ENCODE measurements around the gene AVPR2.

AVPR2 gene

DNA sequence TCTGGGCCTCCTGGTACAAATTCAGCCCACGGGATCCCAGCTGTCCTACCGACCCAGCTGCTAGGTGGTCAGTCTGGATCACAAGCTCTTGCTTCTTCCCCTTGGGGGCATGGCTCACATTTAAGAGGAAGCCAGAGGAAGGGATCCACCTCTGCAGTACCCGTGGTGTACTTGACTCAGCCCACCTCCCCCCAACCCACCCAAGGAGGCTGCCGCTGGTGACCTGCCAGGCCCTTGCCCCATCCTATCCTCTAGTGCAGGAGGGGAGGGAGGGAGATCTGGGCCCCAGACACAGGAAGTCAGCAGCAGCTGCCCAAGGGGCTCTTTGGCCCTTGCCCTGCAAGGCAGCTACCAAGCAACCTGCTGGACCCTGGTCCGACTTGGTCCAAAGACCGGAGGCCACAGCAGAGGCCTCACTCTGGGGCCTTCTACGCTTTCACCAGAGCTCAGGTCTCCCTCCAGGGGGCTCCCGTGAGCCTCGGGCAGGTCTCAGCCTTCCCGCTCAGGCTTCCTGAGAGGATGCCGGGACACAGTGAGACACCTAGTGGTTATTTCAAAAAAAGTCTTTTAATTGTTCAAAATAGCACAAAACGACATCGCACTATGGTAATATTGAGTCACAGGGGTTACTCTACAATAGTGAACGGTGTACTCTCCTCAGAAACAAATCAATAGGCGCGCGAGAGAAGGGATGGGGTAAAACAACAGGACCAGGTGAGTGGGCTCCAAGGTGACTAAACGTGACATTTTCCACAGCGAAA, 42.7 kb downstream of the AVPR2 start:
- H3K9me3 Mint-ChIP-seq, result no peaks in the 10 kb centered on the region

DNA sequence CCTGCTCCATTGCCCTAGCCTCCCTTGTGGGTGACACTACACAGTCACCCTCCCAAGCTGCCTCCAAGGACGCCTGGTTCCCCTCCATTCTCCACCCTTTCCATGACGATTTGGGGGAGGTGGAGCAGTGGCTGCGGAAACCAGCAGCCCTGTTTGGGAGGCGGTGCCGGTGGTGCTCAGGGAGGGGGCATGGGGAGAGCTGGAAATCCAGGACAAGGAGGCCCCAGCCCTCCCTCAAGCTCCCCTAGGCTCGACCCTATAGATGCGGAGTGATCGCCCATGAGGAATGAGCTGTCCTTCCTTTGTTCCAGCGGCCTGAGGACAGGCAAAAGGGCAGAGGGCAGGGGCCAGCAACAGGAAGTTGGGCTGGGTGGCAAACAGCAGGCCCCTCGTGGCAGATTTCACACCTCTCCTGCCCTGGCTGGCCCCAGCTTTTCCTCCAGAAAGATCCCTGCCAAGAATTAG, 43.6 kb downstream of the AVPR2 start:
- TF ChIP-seq, protein P1, sequence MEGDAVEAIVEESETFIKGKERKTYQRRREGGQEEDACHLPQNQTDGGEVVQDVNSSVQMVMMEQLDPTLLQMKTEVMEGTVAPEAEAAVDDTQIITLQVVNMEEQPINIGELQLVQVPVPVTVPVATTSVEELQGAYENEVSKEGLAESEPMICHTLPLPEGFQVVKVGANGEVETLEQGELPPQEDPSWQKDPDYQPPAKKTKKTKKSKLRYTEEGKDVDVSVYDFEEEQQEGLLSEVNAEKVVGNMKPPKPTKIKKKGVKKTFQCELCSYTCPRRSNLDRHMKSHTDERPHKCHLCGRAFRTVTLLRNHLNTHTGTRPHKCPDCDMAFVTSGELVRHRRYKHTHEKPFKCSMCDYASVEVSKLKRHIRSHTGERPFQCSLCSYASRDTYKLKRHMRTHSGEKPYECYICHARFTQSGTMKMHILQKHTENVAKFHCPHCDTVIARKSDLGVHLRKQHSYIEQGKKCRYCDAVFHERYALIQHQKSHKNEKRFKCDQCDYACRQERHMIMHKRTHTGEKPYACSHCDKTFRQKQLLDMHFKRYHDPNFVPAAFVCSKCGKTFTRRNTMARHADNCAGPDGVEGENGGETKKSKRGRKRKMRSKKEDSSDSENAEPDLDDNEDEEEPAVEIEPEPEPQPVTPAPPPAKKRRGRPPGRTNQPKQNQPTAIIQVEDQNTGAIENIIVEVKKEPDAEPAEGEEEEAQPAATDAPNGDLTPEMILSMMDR (IDR thresholded peaks at IDR 0.05), result no peak
- Mint-ChIP-seq H3K4me1 (peaks cover 54% of the 10 kb centered on the region), H3K4me3 (no peak overlapping the region), H3K36me3 (ENCODE audit: low read depth) (peaks cover 44% of the 10 kb centered on the region), H3K9me3 (no peaks in the 10 kb centered on the region), H3K27me3 (ENCODE audit: low read depth, poor library complexity) (peaks cover 3% of the 10 kb centered on the region), H3K27ac (peak overlapping the region; percentile 98)
- no peak for DNase-seq

More for the DNA sequence above, 42.7 kb downstream of the AVPR2 start:
- TF ChIP-seq, protein P1 (IDR thresholded peaks at IDR 0.05), result peak; percentile 78
- Mint-ChIP-seq H3K36me3 (ENCODE audit: low read depth) (peaks cover 40% of the 10 kb centered on the region), H3K4me3 (peak overlapping the region; percentile 39), H3K27me3 (ENCODE audit: low read depth, poor library complexity) (peaks cover 3% of the 10 kb centered on the region), H3K27ac (peak overlapping the region; percentile 98), H3K4me1 (peaks cover 51% of the 10 kb centered on the region)
- DNase-seq, result peak; percentile 79

- peaks cover 3% of the 10 kb centered on the region for H3K27me3 Mint-ChIP-seq (ENCODE audit: low read depth, poor library complexity)
- H3K9me3 Mint-ChIP-seq, result no peaks in the 10 kb centered on the region
- no peak overlapping the region for H3K4me3 Mint-ChIP-seq
- H3K4me1 Mint-ChIP-seq, result peaks cover 53% of the 10 kb centered on the region
- TF ChIP-seq, protein P1 (IDR thresholded peaks at IDR 0.05), result no peak
- DNase-seq, result no peak
- H3K27ac Mint-ChIP-seq, result peak overlapping the region; percentile 98
- H3K36me3 Mint-ChIP-seq (ENCODE audit: low read depth), result peaks cover 50% of the 10 kb centered on the region
Measured at GRCh38 chrX:153948847-153949805, 44.7 kb downstream of the AVPR2 start.

GRCh38 chrX:153950127-153950526, 45.7 kb downstream of the AVPR2 start:
- peak overlapping the region; percentile 45 for H3K4me3 Mint-ChIP-seq
- H3K9me3 Mint-ChIP-seq, result no peaks in the 10 kb centered on the region
- TF ChIP-seq, protein P1 (IDR thresholded peaks at IDR 0.05), result no peak
- H3K4me1 Mint-ChIP-seq, result peaks cover 48% of the 10 kb centered on the region
- H3K27ac Mint-ChIP-seq, result peak overlapping the region; percentile 64
- peaks cover 3% of the 10 kb centered on the region for H3K27me3 Mint-ChIP-seq (ENCODE audit: low read depth, poor library complexity)
- no peak for DNase-seq
- H3K36me3 Mint-ChIP-seq (ENCODE audit: low read depth), result peaks cover 54% of the 10 kb centered on the region

GRCh38 chrX:153951683-153952372, 47.4 kb downstream of the AVPR2 start:
- H3K4me1 Mint-ChIP-seq, result peaks cover 48% of the 10 kb centered on the region
- H3K36me3 Mint-ChIP-seq (ENCODE audit: low read depth), result peaks cover 60% of the 10 kb centered on the region
- no peaks in the 10 kb centered on the region for H3K9me3 Mint-ChIP-seq
- peaks cover 3% of the 10 kb centered on the region for H3K27me3 Mint-ChIP-seq (ENCODE audit: low read depth, poor library complexity)
- no peak for DNase-seq
- H3K4me3 Mint-ChIP-seq, result no peak overlapping the region
- no peak overlapping the region for H3K27ac Mint-ChIP-seq
- TF ChIP-seq, protein P1 (IDR thresholded peaks at IDR 0.05), result no peak

All from nephron progenitor cell (in vitro differentiated cells).